ENCODE measurements around the gene RSPH9.

Gene RSPH9

DNA sequence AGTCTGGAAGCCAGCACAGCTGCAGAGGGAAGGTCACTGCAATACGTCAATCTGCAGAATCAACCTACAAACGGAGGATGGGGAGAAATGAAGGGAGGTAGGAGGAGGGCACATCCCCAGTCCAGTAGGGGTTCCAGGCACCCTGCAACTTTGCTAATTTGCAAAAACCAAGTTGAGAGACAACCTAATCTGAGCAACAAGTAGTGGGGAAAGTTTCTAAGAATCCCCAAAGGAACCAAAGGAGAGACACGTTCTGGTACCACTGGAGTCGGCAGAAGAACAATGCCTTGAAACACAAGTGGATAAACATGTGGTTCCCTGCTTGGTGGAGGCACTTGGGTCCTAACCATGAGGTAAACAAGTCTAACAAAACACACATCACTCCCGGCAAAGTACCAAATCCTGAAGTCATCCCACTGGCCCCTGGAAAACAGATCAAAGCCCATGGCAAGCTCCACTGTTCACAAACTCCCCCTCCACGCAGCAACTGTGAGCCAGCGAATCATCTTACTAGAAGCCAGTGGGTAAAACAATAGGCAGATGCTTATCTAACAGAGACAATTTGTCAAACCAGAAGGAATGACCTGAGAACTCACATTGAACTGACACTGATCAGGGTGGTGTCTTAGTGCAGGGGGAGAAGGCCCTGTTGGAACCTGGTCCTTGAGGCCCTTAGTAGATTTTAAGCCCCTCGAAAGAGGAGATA lies 38.0 kb downstream of the RSPH9 start:
- Mint-ChIP-seq H3K4me1 (peaks cover 67% of the 10 kb centered on the region), H3K9me3 (no peaks in the 10 kb centered on the region), H3K27me3 (ENCODE audit: low read depth) (no peaks in the 10 kb centered on the region), H3K36me3 (ENCODE audit: low read depth) (peaks cover 35% of the 10 kb centered on the region), H3K4me3 (peak overlapping the region in 2 of 3 experiments; percentile 14 to 44), H3K27ac (no peak overlapping the region)
- TF ChIP-seq, protein P1, sequence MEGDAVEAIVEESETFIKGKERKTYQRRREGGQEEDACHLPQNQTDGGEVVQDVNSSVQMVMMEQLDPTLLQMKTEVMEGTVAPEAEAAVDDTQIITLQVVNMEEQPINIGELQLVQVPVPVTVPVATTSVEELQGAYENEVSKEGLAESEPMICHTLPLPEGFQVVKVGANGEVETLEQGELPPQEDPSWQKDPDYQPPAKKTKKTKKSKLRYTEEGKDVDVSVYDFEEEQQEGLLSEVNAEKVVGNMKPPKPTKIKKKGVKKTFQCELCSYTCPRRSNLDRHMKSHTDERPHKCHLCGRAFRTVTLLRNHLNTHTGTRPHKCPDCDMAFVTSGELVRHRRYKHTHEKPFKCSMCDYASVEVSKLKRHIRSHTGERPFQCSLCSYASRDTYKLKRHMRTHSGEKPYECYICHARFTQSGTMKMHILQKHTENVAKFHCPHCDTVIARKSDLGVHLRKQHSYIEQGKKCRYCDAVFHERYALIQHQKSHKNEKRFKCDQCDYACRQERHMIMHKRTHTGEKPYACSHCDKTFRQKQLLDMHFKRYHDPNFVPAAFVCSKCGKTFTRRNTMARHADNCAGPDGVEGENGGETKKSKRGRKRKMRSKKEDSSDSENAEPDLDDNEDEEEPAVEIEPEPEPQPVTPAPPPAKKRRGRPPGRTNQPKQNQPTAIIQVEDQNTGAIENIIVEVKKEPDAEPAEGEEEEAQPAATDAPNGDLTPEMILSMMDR (IDR thresholded peaks at IDR 0.05; ENCODE audit: unreplicated experiment in 3 of 3): no peak

DNA sequence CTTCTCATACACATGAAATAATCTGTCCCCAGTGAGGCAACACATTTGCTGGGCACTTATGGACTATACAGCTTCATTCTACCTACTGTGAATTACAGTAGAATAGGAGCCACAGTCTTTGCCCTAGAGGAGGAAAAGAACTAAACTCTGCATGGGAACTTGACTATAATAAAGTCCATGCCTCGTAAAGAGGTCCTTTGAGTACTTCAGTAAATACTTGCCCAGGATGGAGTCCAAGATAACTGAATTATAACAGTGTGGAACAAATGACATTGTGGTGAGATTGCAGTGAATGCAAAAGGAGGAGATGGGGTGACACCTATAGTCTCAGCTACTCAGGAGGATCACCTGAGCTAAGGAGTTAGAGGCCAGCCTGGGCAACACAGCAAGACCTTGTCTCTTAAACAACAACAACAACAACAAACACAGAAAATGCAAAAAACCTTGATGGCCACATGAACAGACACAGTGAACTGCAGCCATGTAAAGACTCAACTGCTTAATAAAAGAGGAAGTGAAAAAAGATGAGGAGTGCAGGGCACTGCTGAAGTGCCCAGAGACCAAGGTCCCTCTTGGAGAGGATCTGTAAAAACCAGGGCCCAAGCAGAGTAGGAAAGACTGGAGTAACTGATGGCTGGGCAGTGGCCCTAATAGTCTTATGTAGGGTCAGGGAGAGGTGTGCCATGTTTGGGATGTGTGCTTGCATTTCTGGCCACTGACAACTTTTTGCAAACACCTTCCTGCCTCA lies 39.0 kb downstream of the RSPH9 start:
- no peak overlapping the region for H3K27ac Mint-ChIP-seq
- H3K9me3 Mint-ChIP-seq: no peaks in the 10 kb centered on the region
- TF ChIP-seq, protein P1 (IDR thresholded peaks at IDR 0.05; ENCODE audit: unreplicated experiment in 3 of 3): no peak
- H3K4me1 Mint-ChIP-seq: peaks cover 72% of the 10 kb centered on the region
- peaks cover 25% of the 10 kb centered on the region for H3K36me3 Mint-ChIP-seq (ENCODE audit: low read depth)
- H3K27me3 Mint-ChIP-seq (ENCODE audit: low read depth): no peaks in the 10 kb centered on the region
- peak overlapping the region; percentile 26 to 68 (median 42) for H3K4me3 Mint-ChIP-seq

DNA sequence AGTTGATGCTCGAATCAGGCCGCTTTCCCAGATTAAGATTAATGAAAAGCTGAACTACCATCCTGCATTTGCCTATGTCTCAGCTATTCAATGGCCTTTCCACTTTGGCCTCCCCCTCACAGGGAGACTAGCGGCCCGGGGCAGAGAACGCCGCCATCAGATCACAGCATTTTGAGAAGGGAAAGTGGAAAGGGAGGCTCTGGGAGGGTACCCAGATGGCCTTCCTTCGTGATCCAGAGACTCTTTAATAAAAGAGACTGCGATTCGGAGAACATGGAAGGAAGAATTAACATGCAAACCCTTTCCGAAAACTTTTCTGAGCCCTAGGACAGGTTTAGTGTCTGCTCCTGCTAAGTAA lies 42.2 kb downstream of the RSPH9 start:
- Mint-ChIP-seq H3K27me3 (ENCODE audit: low read depth) (peaks cover 5% of the 10 kb centered on the region), H3K27ac (peak overlapping the region; percentile 87 to 94 (median 91)), H3K9me3 (no peaks in the 10 kb centered on the region), H3K4me3 (peak overlapping the region; percentile 97 to 98 (median 97)), H3K36me3 (ENCODE audit: low read depth) (peaks cover 16% of the 10 kb centered on the region), H3K4me1 (peaks cover 50% of the 10 kb centered on the region)
- TF ChIP-seq, protein P1 (IDR thresholded peaks at IDR 0.05; ENCODE audit: unreplicated experiment in 3 of 3): no peak

DNA sequence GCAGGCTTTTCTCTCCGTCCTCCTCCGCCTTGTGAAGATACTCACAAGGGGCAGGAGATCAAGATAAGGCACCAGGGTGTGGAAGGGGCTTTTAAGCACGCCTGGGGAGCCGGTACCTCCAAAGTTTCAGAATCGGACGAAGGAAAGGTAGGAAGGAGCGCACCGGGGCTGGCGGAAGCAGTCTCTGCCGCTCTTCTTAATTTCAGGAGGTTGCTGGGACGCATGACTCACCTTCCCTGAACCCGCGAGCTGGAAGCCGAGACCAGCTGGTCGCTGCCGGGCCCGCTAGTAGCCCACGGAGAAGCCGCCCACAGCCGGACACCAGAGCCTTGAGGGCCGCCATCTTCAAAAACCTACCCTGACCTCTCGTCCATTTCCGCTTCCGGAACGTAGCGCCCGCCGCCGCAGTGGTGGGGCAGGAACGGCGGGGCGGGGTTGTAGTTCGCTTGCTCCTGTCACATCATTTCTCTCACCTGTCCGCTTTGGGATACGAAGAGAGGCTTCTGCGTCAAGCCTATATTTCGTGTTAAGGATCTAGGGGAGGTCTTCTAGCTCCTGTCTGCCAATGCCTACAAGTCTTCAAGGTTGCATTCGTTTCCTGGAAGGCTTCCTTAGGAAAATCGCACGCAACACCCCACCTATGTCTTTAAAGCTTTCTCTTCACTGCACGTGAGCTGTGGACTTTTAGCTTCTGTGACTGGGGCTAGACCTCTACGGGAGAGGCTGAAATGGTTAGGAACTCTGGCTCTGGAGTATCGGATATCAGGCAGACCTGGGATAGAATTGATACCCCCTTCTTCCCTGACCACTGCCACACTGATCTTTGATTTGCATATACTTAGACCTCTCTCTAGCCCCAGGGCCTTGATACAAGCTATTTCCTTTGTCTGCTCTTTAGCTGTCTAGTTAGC lies 42.9 kb downstream of the RSPH9 start, which contains the start of gene MRPS18A:
Gene MRPS18A, minus strand, starts transcription at position 355 of the 911 bp plus-strand sequence. Its CDS starts 12 bp downstream, at position 343.
- Mint-ChIP-seq H3K27ac (peak within 1 kb of the TSS; percentile 87 to 94 (median 91)), H3K4me1 (peaks cover 46% of the 10 kb centered on the region), H3K27me3 (ENCODE audit: low read depth) (peaks cover 5% of the 10 kb centered on the region), H3K4me3 (peak within 1 kb of the TSS; percentile 97 to 98 (median 97)), H3K36me3 (ENCODE audit: low read depth) (peaks cover 12% of the 10 kb centered on the region), H3K9me3 (no peaks in the 10 kb centered on the region)
- TF ChIP-seq, protein P1 (IDR thresholded peaks at IDR 0.05; ENCODE audit: unreplicated experiment in 3 of 3): no peak

DNA sequence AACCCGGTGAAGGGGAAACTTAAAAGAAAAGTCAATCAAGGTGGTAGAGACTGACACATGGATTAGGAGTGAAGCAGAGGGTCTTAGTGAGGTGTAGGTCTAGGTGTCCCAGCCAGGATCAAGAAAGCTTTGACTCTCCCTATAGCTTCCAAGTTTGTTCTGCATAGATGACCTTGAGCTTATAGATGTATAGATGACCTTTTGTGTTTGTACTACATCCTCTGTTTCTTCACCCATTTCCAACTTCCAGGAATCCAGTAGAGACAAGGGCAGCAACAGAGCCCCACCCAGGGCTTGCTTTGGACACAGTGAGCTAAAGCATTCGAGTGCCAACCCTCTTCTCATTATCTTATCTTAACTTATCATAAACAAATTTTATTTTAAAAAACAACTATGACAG lies 44.6 kb downstream of the RSPH9 start:
- peaks cover 32% of the 10 kb centered on the region for H3K4me1 Mint-ChIP-seq
- H3K27me3 Mint-ChIP-seq (ENCODE audit: low read depth): peaks cover 5% of the 10 kb centered on the region
- H3K27ac Mint-ChIP-seq: no peak overlapping the region
- H3K4me3 Mint-ChIP-seq: peak overlapping the region; percentile 35 to 97 (median 65)
- H3K36me3 Mint-ChIP-seq (ENCODE audit: low read depth): peaks cover 8% of the 10 kb centered on the region
- no peaks in the 10 kb centered on the region for H3K9me3 Mint-ChIP-seq
- TF ChIP-seq, protein P1 (IDR thresholded peaks at IDR 0.05; ENCODE audit: unreplicated experiment in 3 of 3): no peak
